H9 (cell line): ENCODE results near the gene ANO6. TPM values are rescaled to one million over a fixed set of nuclear protein-coding genes. Genes with fewer than 3 reads are reported as not detected.

Experiments used
- DNase-seq: peaks from one replicate; pipeline ENCODE4 v3.0.0-alpha.2; 2017
- H2AFZ ChIP-seq: one replicate; pipeline ENCODE4 v1.6.1; 2013; ENCODE audit warnings: mild to moderate bottlenecking, low read length, control low read depth, moderate library complexity
- H2AK5ac ChIP-seq: 2 replicates; pipeline ENCODE4 v1.6.1; 2013; ENCODE audit warnings: low read length, control low read depth, mixed read lengths; ENCODE audit not compliant: insufficient read length
- H2BK120ac ChIP-seq: one replicate; pipeline ENCODE4 v1.6.1; 2013; ENCODE audit warnings: low read depth, mild to moderate bottlenecking, low read length, control low read depth, inconsistent platforms; ENCODE audit not compliant: poor library complexity, severe bottlenecking
- H2BK12ac ChIP-seq: 2 replicates; pipeline ENCODE4 v1.6.1; 2013; ENCODE audit warnings: low read length, control low read depth, mixed read lengths, low read depth; ENCODE audit not compliant: insufficient read length
- H2BK15ac ChIP-seq: 2 replicates; pipeline ENCODE4 v1.6.1; 2013; ENCODE audit warnings: low read depth, low read length, control low read depth
- H2BK20ac ChIP-seq: one replicate; pipeline ENCODE4 v1.6.1; 2013; ENCODE audit warnings: low read depth, mild to moderate bottlenecking, low read length, control low read depth, inconsistent platforms; ENCODE audit not compliant: poor library complexity, severe bottlenecking
- H2BK5ac ChIP-seq: 2 replicates; pipeline ENCODE4 v1.6.1; 2013; ENCODE audit warnings: low read length, control low read depth, mixed read lengths; ENCODE audit not compliant: insufficient read length
- H3K14ac ChIP-seq: 2 replicates; pipeline ENCODE4 v1.6.1; 2013; ENCODE audit warnings: low read length, control low read depth; ENCODE audit not compliant: insufficient read depth
- H3K18ac ChIP-seq: 2 replicates; pipeline ENCODE4 v1.6.1; 2013; ENCODE audit warnings: low read depth, mild to moderate bottlenecking, mixed read lengths, low read length, control low read depth; ENCODE audit not compliant: insufficient read length
- H3K23ac ChIP-seq: 2 replicates; pipeline ENCODE4 v1.6.1; 2013; ENCODE audit warnings: low read length, control low read depth, mixed read lengths, low read depth; ENCODE audit not compliant: insufficient read length
- H3K23me2 ChIP-seq: 2 replicates; pipeline ENCODE4 v1.6.1; 2013; ENCODE audit warnings: low read depth, mild to moderate bottlenecking, mixed read lengths, low read length, control low read depth; ENCODE audit not compliant: insufficient read length, poor library complexity, severe bottlenecking
- H3K27ac ChIP-seq: 2 replicates; pipeline ENCODE4 v1.5.1; 2013; ENCODE audit warnings: low read length, control low read depth, mixed read lengths, low read depth; ENCODE audit not compliant: insufficient read length
- H3K27me3 ChIP-seq: 2 replicates; pipeline ENCODE4 v1.6.1; 2013; ENCODE audit warnings: low read length, control low read depth, inconsistent platforms; ENCODE audit not compliant: insufficient read depth
- H3K4ac ChIP-seq: 2 replicates; pipeline ENCODE4 v1.6.1; 2013; ENCODE audit warnings: low read depth, mild to moderate bottlenecking, control low read depth, inconsistent platforms, low read length, moderate library complexity
- H3K4me1 ChIP-seq: 2 replicates; pipeline ENCODE4 v1.6.1; 2013; ENCODE audit warnings: low read length, control low read depth, inconsistent platforms; ENCODE audit not compliant: insufficient read depth
- H3K4me2 ChIP-seq: 2 replicates; pipeline ENCODE4 v1.6.1; 2013; ENCODE audit warnings: low read length, control low read depth, mixed read lengths; ENCODE audit not compliant: insufficient read length, insufficient read depth
- H3K56ac ChIP-seq: 2 replicates; pipeline ENCODE4 v1.6.1; 2013; ENCODE audit warnings: low read depth, mild to moderate bottlenecking, mixed read lengths, low read length, control low read depth; ENCODE audit not compliant: insufficient read length
- H3K79me1 ChIP-seq: 2 replicates; pipeline ENCODE4 v1.6.1; 2013; ENCODE audit warnings: low read depth, mild to moderate bottlenecking, moderate library complexity, low read length, control low read depth, inconsistent platforms; ENCODE audit not compliant: insufficient read depth, poor library complexity, severe bottlenecking
- H3K79me2 ChIP-seq: 2 replicates; pipeline ENCODE4 v1.6.1; 2013; ENCODE audit warnings: low read length, control low read depth, inconsistent platforms; ENCODE audit not compliant: insufficient read depth
- H3K9ac ChIP-seq: 2 replicates; pipeline ENCODE4 v1.6.1; 2013; ENCODE audit warnings: low read length, control low read depth, mixed read lengths; ENCODE audit not compliant: insufficient read length; ENCODE audit errors: extremely low read depth
- H3K9me3 ChIP-seq: one replicate; pipeline ENCODE4 v1.6.1; 2013; ENCODE audit warnings: low read depth, low read length, inconsistent platforms; ENCODE audit not compliant: control insufficient read depth
- H3T11ph ChIP-seq: one replicate; pipeline ENCODE4 v1.6.1; 2013; ENCODE audit warnings: mild to moderate bottlenecking, low read length, control low read depth, inconsistent platforms
- H4K20me1 ChIP-seq: one replicate; pipeline ENCODE4 v1.6.1; 2013; ENCODE audit not compliant: control insufficient read depth, insufficient read length, insufficient read depth
- H4K5ac ChIP-seq: 2 replicates; pipeline ENCODE4 v1.6.1; 2013; ENCODE audit warnings: low read depth, mild to moderate bottlenecking, mixed read lengths, low read length, control low read depth; ENCODE audit not compliant: insufficient read length
- H4K8ac ChIP-seq: replicated peaks from 2 replicates; pipeline ENCODE4 v1.6.1; 2013; ENCODE audit warnings: low read length, control low read depth, mixed read lengths, low read depth; ENCODE audit not compliant: insufficient read length
- H4K91ac ChIP-seq: 2 replicates; pipeline ENCODE4 v1.6.1; 2013; ENCODE audit warnings: low read depth, mild to moderate bottlenecking, moderate library complexity, mixed read lengths, low read length, control low read depth; ENCODE audit not compliant: insufficient read length
- H3K27ac Mint-ChIP-seq, 3 experiments: 2 replicates in 2 of 3; 3 replicates in 1 of 3; pipeline ENCODE4 v1.8.0; 2020 to 2021; ENCODE audit warnings: mixed read lengths in 3 of 3, mild to moderate bottlenecking in 1 of 3, moderate library complexity in 1 of 3
- H3K27me3 Mint-ChIP-seq: 2 replicates; pipeline ENCODE4 v1.8.0; 2021; ENCODE audit warnings: low read depth, mild to moderate bottlenecking, moderate library complexity, mixed read lengths
- H3K36me3 Mint-ChIP-seq, 3 experiments: 2 replicates in 2 of 3; 3 replicates in 1 of 3; pipeline ENCODE4 v1.8.0; 2020 to 2021; ENCODE audit warnings: low read depth in 3 of 3, mixed read lengths in 3 of 3; ENCODE audit not compliant: insufficient read depth in 1 of 3
- H3K4me1 Mint-ChIP-seq, 2 experiments: 2 replicates each; pipeline ENCODE4 v1.8.0; 2020; ENCODE audit warnings: mixed read lengths in 2 of 2
- H3K4me3 Mint-ChIP-seq, 2 experiments: 2 replicates in 1 of 2; 3 replicates in 1 of 2; pipeline ENCODE4 v1.8.0; 2020 to 2021; ENCODE audit warnings: mild to moderate bottlenecking in 2 of 2, mixed read lengths in 2 of 2, moderate library complexity in 1 of 2
- H3K9me3 Mint-ChIP-seq, 2 experiments: 2 replicates in 1 of 2; 3 replicates in 1 of 2; pipeline ENCODE4 v1.8.0; 2020; ENCODE audit warnings: mild to moderate bottlenecking in 2 of 2, mixed read lengths in 2 of 2, moderate library complexity in 1 of 2
- WGBS: extraction: QIAGEN DNeasy Blood & Tissue Kit; methylation state at CpG from one replicate; pipeline ENCODE4 v1.1.7; 2013; ENCODE audit warnings: missing lambda C conversion rate, low lambda C conversion rate, mixed read lengths; ENCODE audit not compliant: insufficient read length; ENCODE audit errors: extremely low coverage; 5-methylcytosine and 5-hydroxymethylcytosine counted together
- total RNA-seq: library from RNA; stranded (reverse); gene quantifications from 2 replicates; pipeline ENCODE4 v1.2.1, GENCODE V29; 2021
- TF ChIP-seq, protein P1 (sequence below): fragments of 200-600 bp; sonication (generic); conservative IDR thresholded peaks from 3 replicates; pipeline ENCODE4 v1.8.0; 2021; ENCODE audit warnings: antibody characterized with exemption, mild to moderate bottlenecking

The ANO6 gene
- total RNA-seq, 1 experiment from 2014 or later = 24.3 TPM

GRCh38 chr12:45483571-45483970, 267.7 kb downstream of the ANO6 start:
- no peak overlapping the region for H4K8ac ChIP-seq
- no peak overlapping the region for H4K91ac ChIP-seq
- H2BK5ac ChIP-seq = no peak overlapping the region
- no peak overlapping the region for H4K5ac ChIP-seq
- TF ChIP-seq, protein P1, sequence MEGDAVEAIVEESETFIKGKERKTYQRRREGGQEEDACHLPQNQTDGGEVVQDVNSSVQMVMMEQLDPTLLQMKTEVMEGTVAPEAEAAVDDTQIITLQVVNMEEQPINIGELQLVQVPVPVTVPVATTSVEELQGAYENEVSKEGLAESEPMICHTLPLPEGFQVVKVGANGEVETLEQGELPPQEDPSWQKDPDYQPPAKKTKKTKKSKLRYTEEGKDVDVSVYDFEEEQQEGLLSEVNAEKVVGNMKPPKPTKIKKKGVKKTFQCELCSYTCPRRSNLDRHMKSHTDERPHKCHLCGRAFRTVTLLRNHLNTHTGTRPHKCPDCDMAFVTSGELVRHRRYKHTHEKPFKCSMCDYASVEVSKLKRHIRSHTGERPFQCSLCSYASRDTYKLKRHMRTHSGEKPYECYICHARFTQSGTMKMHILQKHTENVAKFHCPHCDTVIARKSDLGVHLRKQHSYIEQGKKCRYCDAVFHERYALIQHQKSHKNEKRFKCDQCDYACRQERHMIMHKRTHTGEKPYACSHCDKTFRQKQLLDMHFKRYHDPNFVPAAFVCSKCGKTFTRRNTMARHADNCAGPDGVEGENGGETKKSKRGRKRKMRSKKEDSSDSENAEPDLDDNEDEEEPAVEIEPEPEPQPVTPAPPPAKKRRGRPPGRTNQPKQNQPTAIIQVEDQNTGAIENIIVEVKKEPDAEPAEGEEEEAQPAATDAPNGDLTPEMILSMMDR = no peak
- Mint-ChIP-seq H3K36me3 (peaks cover 3 to 5% (median 3%) of the 10 kb centered on the region in 3 experiments; a peak in 5 of 7 replicates), H3K27ac (no peak overlapping the region), H3K9me3 (peaks cover 3 to 8% of the 10 kb centered on the region in 2 experiments; a peak in 4 of 5 replicates), H3K4me1 (peaks cover 6 to 8% of the 10 kb centered on the region in 2 experiments), H3K27me3 (no peaks in the 10 kb centered on the region), H3K4me3 (no peak overlapping the region)
- H2BK120ac ChIP-seq = no peak overlapping the region
- no peak for DNase-seq
- no peak overlapping the region for H3K56ac ChIP-seq
- H3K79me2 ChIP-seq = no peaks in the 10 kb centered on the region
- no peak overlapping the region for H3K18ac ChIP-seq
- H2BK15ac ChIP-seq = no peak overlapping the region
- no peak overlapping the region for H2AK5ac ChIP-seq
- no peaks in the 10 kb centered on the region for H4K20me1 ChIP-seq
- H3K27ac ChIP-seq = no peak overlapping the region
- no CpG with 5 or more reads among the region's 2 CpGs for WGBS
- no peak overlapping the region for H3K23ac ChIP-seq
- no peak overlapping the region for H2AFZ ChIP-seq
- H3K14ac ChIP-seq = no peak overlapping the region
- no peak overlapping the region for H3K4ac ChIP-seq
- H3K23me2 ChIP-seq = no peaks in the 10 kb centered on the region
- no peak overlapping the region for H3K4me2 ChIP-seq
- peaks cover 3% of the 10 kb centered on the region; the same call in 1 of the 2 replicates for H3K4me1 ChIP-seq
- no peaks in the 10 kb centered on the region for H3K9me3 ChIP-seq
- no peaks in the 10 kb centered on the region for H3K79me1 ChIP-seq
- H2BK12ac ChIP-seq = no peak overlapping the region
- H3K27me3 ChIP-seq = no peaks in the 10 kb centered on the region
- no peak overlapping the region for H3K9ac ChIP-seq
- no peak overlapping the region for H2BK20ac ChIP-seq
- no peak overlapping the region for H3T11ph ChIP-seq

Other genes with a start within 250 kb of the ANO6 start
- gene DBX2, start 165.0 kb upstream of the ANO6 start, total RNA-seq = not detected in 2 replicates